ENCODE measurements around the gene PRKN. TPM values are rescaled to one million over a fixed set of nuclear protein-coding genes. Genes with fewer than 3 reads are reported as not detected.

The PRKN gene
- total RNA-seq, 1 donor from 2014 or later: 2.8 TPM

GRCh38 chr6:161644521-161644920 lies 1083.0 kb downstream of the PRKN start:
- Histone ChIP-seq H3K36me3 (no peaks in the 10 kb centered on the region), H3K4me3 (no peak overlapping the region), H3K27ac (no peak overlapping the region), H2AFZ (replicated peaks) (no peak overlapping the region), H3K27me3 (no peaks in the 10 kb centered on the region), H3K4me2 (no peak overlapping the region), H3F3A (ENCODE audit: low read depth) (no peaks in the 10 kb centered on the region), H3K79me2 (ENCODE audit: low read depth) (no peaks in the 10 kb centered on the region), H3K9me3 (ENCODE audit: low read depth) (no peaks in the 10 kb centered on the region), H3K9ac (no peak overlapping the region), H4K20me1 (ENCODE audit: low read depth) (no peaks in the 10 kb centered on the region), H3K4me1 (peaks cover 12% of the 10 kb centered on the region)
- DNase-seq (ENCODE audit: low spot score): no peak
- H3K9me3 Mint-ChIP-seq: peaks cover 1% of the 10 kb centered on the region
- no peak overlapping the region for H3K4me3 Mint-ChIP-seq
- peaks cover 2% of the 10 kb centered on the region for H3K27me3 Mint-ChIP-seq (ENCODE audit: insufficient read depth, low read depth)
- H3K27ac Mint-ChIP-seq: no peak overlapping the region
- H3K36me3 Mint-ChIP-seq: no peaks in the 10 kb centered on the region
- H3K4me1 Mint-ChIP-seq: peaks cover 21% of the 10 kb centered on the region
- no peak for TF ChIP-seq CTCF (IDR thresholded peaks at IDR 0.05)

GRCh38 chr6:161641175-161641574 lies 1086.4 kb downstream of the PRKN start:
- Histone ChIP-seq H2AFZ (replicated peaks) (peak overlapping the region; percentile 54), H3K9me3 (ENCODE audit: low read depth) (no peaks in the 10 kb centered on the region)
- TF ChIP-seq CTCF (IDR thresholded peaks at IDR 0.05) (no peak), EZH2 (IDR thresholded peaks at IDR 0.05) (no peak)

GRCh38 chr6:161639772-161640171 lies 1087.8 kb downstream of the PRKN start:
- no peak overlapping the region for H3K4me2 ChIP-seq
- peaks cover 24% of the 10 kb centered on the region for H3K4me1 ChIP-seq
- TF ChIP-seq CTCF (IDR thresholded peaks at IDR 0.05): no peak
- Mint-ChIP-seq H3K27ac (peak overlapping the region; percentile 16), H3K36me3 (no peaks in the 10 kb centered on the region), H3K9me3 (peaks cover 3% of the 10 kb centered on the region), H3K4me1 (peaks cover 52% of the 10 kb centered on the region), H3K4me3 (no peak overlapping the region), H3K27me3 (ENCODE audit: insufficient read depth, low read depth) (peaks cover 6% of the 10 kb centered on the region)
- H3K4me3 ChIP-seq: no peak overlapping the region
- no peaks in the 10 kb centered on the region for H4K20me1 ChIP-seq (ENCODE audit: low read depth)
- H3K79me2 ChIP-seq (ENCODE audit: low read depth): no peaks in the 10 kb centered on the region
- no peak overlapping the region for H2AFZ ChIP-seq (replicated peaks)
- DNase-seq (ENCODE audit: low spot score): peak; percentile 8
- H3F3A ChIP-seq (ENCODE audit: low read depth): no peaks in the 10 kb centered on the region
- no peaks in the 10 kb centered on the region for H3K27me3 ChIP-seq
- no peaks in the 10 kb centered on the region for H3K36me3 ChIP-seq
- H3K27ac ChIP-seq: no peak overlapping the region
- no peaks in the 10 kb centered on the region for H3K9me3 ChIP-seq (ENCODE audit: low read depth)
- H3K9ac ChIP-seq: no peak overlapping the region

More at GRCh38 chr6:161641175-161641574, 1086.4 kb downstream of the PRKN start:
- Histone ChIP-seq H4K20me1 (ENCODE audit: low read depth) (no peaks in the 10 kb centered on the region), H3K4me3 (no peak overlapping the region), H3K4me2 (no peak overlapping the region), H3K4me1 (peaks cover 24% of the 10 kb centered on the region), H3K79me2 (ENCODE audit: low read depth) (no peaks in the 10 kb centered on the region), H3K27me3 (no peaks in the 10 kb centered on the region), H3K9ac (no peak overlapping the region), H3F3A (ENCODE audit: low read depth) (no peaks in the 10 kb centered on the region), H3K27ac (no peak overlapping the region), H3K36me3 (no peaks in the 10 kb centered on the region)
- Mint-ChIP-seq H3K4me1 (peaks cover 49% of the 10 kb centered on the region), H3K27me3 (ENCODE audit: insufficient read depth, low read depth) (peaks cover 6% of the 10 kb centered on the region), H3K9me3 (peaks cover 3% of the 10 kb centered on the region), H3K36me3 (no peaks in the 10 kb centered on the region), H3K4me3 (no peak overlapping the region), H3K27ac (peak overlapping the region; percentile 6)
- no peak for DNase-seq (ENCODE audit: low spot score)

GRCh38 chr6:161637658-161638057 lies 1089.9 kb downstream of the PRKN start:
- no peaks in the 10 kb centered on the region for H3F3A ChIP-seq (ENCODE audit: low read depth)
- H3K36me3 Mint-ChIP-seq: no peaks in the 10 kb centered on the region
- no peak overlapping the region for H3K4me3 Mint-ChIP-seq
- H3K4me1 Mint-ChIP-seq: peaks cover 52% of the 10 kb centered on the region
- no peak overlapping the region for H3K9ac ChIP-seq
- no peak overlapping the region for H3K27ac Mint-ChIP-seq
- peaks cover 24% of the 10 kb centered on the region for H3K4me1 ChIP-seq
- H4K20me1 ChIP-seq (ENCODE audit: low read depth): no peaks in the 10 kb centered on the region
- DNase-seq (ENCODE audit: low spot score): no peak
- H3K27ac ChIP-seq: no peak overlapping the region
- H2AFZ ChIP-seq (replicated peaks): no peak overlapping the region
- TF ChIP-seq CTCF (IDR thresholded peaks at IDR 0.05): no peak
- TF ChIP-seq EZH2 (IDR thresholded peaks at IDR 0.05): no peak
- no peak for TF ChIP-seq EZH2phosphoT487 (IDR thresholded peaks at IDR 0.05)
- H3K4me3 ChIP-seq: no peak overlapping the region
- peaks cover 6% of the 10 kb centered on the region for H3K27me3 Mint-ChIP-seq (ENCODE audit: insufficient read depth, low read depth)
- no peaks in the 10 kb centered on the region for H3K9me3 ChIP-seq (ENCODE audit: low read depth)
- H3K4me2 ChIP-seq: no peak overlapping the region
- no peaks in the 10 kb centered on the region for H3K79me2 ChIP-seq (ENCODE audit: low read depth)
- H3K36me3 ChIP-seq: no peaks in the 10 kb centered on the region
- peaks cover 3% of the 10 kb centered on the region for H3K9me3 Mint-ChIP-seq
- no peaks in the 10 kb centered on the region for H3K27me3 ChIP-seq

Data from neural progenitor cell (in vitro differentiated cells).